Measurements from ENCODE around the gene FHIT.

The FHIT gene

GRCh38 chr3:60497902-60498301, 753.4 kb downstream of the FHIT start:
- no peak for TF ChIP-seq CTCF (IDR thresholded peaks at IDR 0.05; ENCODE audit: low read depth, low read length, missing control alignments)
- Histone ChIP-seq H3K27ac (no peak overlapping the region), H3K4me3 (ENCODE audit: low read depth, low read length) (no peak overlapping the region), H3K27me3 (replicated peaks) (no peaks in the 10 kb centered on the region), H3K36me3 (replicated peaks) (no peaks in the 10 kb centered on the region)
- no peak for DNase-seq
- in situ Hi-C loops (cut with HindIII; ENCODE audit: low pct_ligation_motif_present, low sequenced_read_pairs): no loop called here

- Histone ChIP-seq H3K27me3 (replicated peaks) (no peaks in the 10 kb centered on the region), H3K36me3 (replicated peaks) (no peaks in the 10 kb centered on the region), H3K27ac (no peak overlapping the region), H3K4me3 (ENCODE audit: low read depth, low read length) (no peak overlapping the region)
- TF ChIP-seq CTCF (IDR thresholded peaks at IDR 0.05; ENCODE audit: low read depth, low read length, missing control alignments): no peak
- in situ Hi-C loops (cut with HindIII; ENCODE audit: low pct_ligation_motif_present, low sequenced_read_pairs): no loop called here
- DNase-seq: no peak
These were observed 760.3 kb downstream of the FHIT start for GRCh38 chr3:60490992-60491391.

- no peak overlapping the region for H3K27ac ChIP-seq
- in situ Hi-C loops (cut with HindIII; ENCODE audit: low pct_ligation_motif_present, low sequenced_read_pairs): no loop called here
- H3K27me3 ChIP-seq (replicated peaks): no peaks in the 10 kb centered on the region
- no peak overlapping the region for H3K4me3 ChIP-seq (ENCODE audit: low read depth, low read length)
- no peaks in the 10 kb centered on the region for H3K36me3 ChIP-seq (replicated peaks)
- no peak for DNase-seq
- TF ChIP-seq CTCF (IDR thresholded peaks at IDR 0.05; ENCODE audit: low read depth, low read length, missing control alignments): no peak
These were observed 776.2 kb downstream of the FHIT start for GRCh38 chr3:60475096-60475495.

GRCh38 chr3:60469481-60469880, 781.8 kb downstream of the FHIT start:
- H3K27me3 ChIP-seq (replicated peaks): no peaks in the 10 kb centered on the region
- H3K36me3 ChIP-seq (replicated peaks): no peaks in the 10 kb centered on the region
- DNase-seq: no peak
- no peak for TF ChIP-seq CTCF (IDR thresholded peaks at IDR 0.05; ENCODE audit: low read depth, low read length, missing control alignments)
- H3K27ac ChIP-seq: no peak overlapping the region
- no peak overlapping the region for H3K4me3 ChIP-seq (ENCODE audit: low read depth, low read length)
- in situ Hi-C loops (cut with HindIII; ENCODE audit: low pct_ligation_motif_present, low sequenced_read_pairs): no loop called here

GRCh38 chr3:60463685-60464084, 787.6 kb downstream of the FHIT start:
- no peak for DNase-seq
- H3K27ac ChIP-seq: no peak overlapping the region
- no peaks in the 10 kb centered on the region for H3K27me3 ChIP-seq (replicated peaks)
- in situ Hi-C loops (cut with HindIII; ENCODE audit: low pct_ligation_motif_present, low sequenced_read_pairs): no loop called here
- no peaks in the 10 kb centered on the region for H3K36me3 ChIP-seq (replicated peaks)
- no peak overlapping the region for H3K4me3 ChIP-seq (ENCODE audit: low read depth, low read length)
- TF ChIP-seq CTCF (IDR thresholded peaks at IDR 0.05; ENCODE audit: low read depth, low read length, missing control alignments): no peak

GRCh38 chr3:60461267-60461666, 790.0 kb downstream of the FHIT start:
- Histone ChIP-seq H3K4me3 (ENCODE audit: low read depth, low read length) (no peak overlapping the region), H3K36me3 (replicated peaks) (no peaks in the 10 kb centered on the region), H3K27me3 (replicated peaks) (no peaks in the 10 kb centered on the region), H3K27ac (no peak overlapping the region)
- TF ChIP-seq CTCF (IDR thresholded peaks at IDR 0.05; ENCODE audit: low read depth, low read length, missing control alignments): no peak
- in situ Hi-C loops (cut with HindIII; ENCODE audit: low pct_ligation_motif_present, low sequenced_read_pairs): no loop called here
- no peak for DNase-seq
